EH (cell line): ENCODE results near the gene OAS2.
"Not testable (repeated sequence)": the region's sequence is repeated elsewhere in the genome, so short reads cannot be mapped to it uniquely, and the experiment has no call there.

Experiments
- DNase-seq: peaks from one replicate; pipeline ENCODE4 v3.0.0-alpha.2; 2015; ENCODE audit warnings: low read depth

OAS2 gene

GRCh38 chr12:112950701-112951100 is 27.6 kb upstream of the OAS2 start:
- DNase-seq = no peak

GRCh38 chr12:112957125-112957524 is 21.2 kb upstream of the OAS2 start:
- not testable (repeated sequence) for DNase-seq

- no peak for DNase-seq
Measured at GRCh38 chr12:112961074-112961473, 17.2 kb upstream of the OAS2 start.

GRCh38 chr12:112961536-112961935 is 16.8 kb upstream of the OAS2 start:
- DNase-seq = no peak

- no peak for DNase-seq
Measured at GRCh38 chr12:112962561-112962960, 15.8 kb upstream of the OAS2 start.

- DNase-seq = no peak
Measured at GRCh38 chr12:112963227-112963861, 15.0 kb upstream of the OAS2 start.

GRCh38 chr12:112964067-112964670 is 14.2 kb upstream of the OAS2 start:
- no peak for DNase-seq

- DNase-seq = no peak
Measured at GRCh38 chr12:112964915-112965314, 13.4 kb upstream of the OAS2 start.

- no peak for DNase-seq
Measured at GRCh38 chr12:112965643-112966042, 12.7 kb upstream of the OAS2 start.

- DNase-seq = no peak
Measured at GRCh38 chr12:112967306-112967705, 11.0 kb upstream of the OAS2 start.

- DNase-seq = no peak
Measured at GRCh38 chr12:112967858-112968257, 10.5 kb upstream of the OAS2 start.

- no peak for DNase-seq
Measured at GRCh38 chr12:112969547-112970306, 8.6 kb upstream of the OAS2 start.

- DNase-seq = no peak
Measured at GRCh38 chr12:112970391-112970790, 7.9 kb upstream of the OAS2 start.

- DNase-seq = peak; percentile 20
Measured at GRCh38 chr12:112971248-112971647, 7.1 kb upstream of the OAS2 start.

GRCh38 chr12:112973011-112973735 is 5.1 kb upstream of the OAS2 start:
- DNase-seq = no peak

GRCh38 chr12:112973818-112974231 is 4.5 kb upstream of the OAS2 start:
- peak; percentile 31 for DNase-seq

- no peak for DNase-seq
Measured at GRCh38 chr12:112974904-112975303, 3.4 kb upstream of the OAS2 start.

GRCh38 chr12:112977139-112977538 is 1.2 kb upstream of the OAS2 start:
- no peak for DNase-seq

- DNase-seq = no peak
Measured at GRCh38 chr12:112977641-112978040, 678 bp upstream of the OAS2 start.

GRCh38 chr12:112979041-112979680 is 842 bp downstream of the OAS2 start:
- DNase-seq = no peak

GRCh38 chr12:112980491-112981158 is 2.3 kb downstream of the OAS2 start:
- peak; percentile 11 for DNase-seq
